DMS53 treated with DMSO at 0.1 percent for 48 hours (cell line): ENCODE results near the gene PLXNA4.
A peak's percentile ranks its signal among the peaks of the same experiment; 100 is the strongest.

Experiments used
- DNase-seq: peaks from one replicate; lab custom pipeline; 2025; ENCODE audit not compliant: unreplicated experiment; lab: John Stamatoyannopoulos, UW

The PLXNA4 gene

GRCh38 chr7:132246591-132246990, 329.7 kb downstream of the PLXNA4 start:
- DNase-seq, result no peak

- no peak for DNase-seq
These were observed 330.7 kb downstream of the PLXNA4 start for GRCh38 chr7:132245539-132245938.

- DNase-seq, result no peak
These were observed 331.3 kb downstream of the PLXNA4 start for GRCh38 chr7:132244903-132245480.

DNA sequence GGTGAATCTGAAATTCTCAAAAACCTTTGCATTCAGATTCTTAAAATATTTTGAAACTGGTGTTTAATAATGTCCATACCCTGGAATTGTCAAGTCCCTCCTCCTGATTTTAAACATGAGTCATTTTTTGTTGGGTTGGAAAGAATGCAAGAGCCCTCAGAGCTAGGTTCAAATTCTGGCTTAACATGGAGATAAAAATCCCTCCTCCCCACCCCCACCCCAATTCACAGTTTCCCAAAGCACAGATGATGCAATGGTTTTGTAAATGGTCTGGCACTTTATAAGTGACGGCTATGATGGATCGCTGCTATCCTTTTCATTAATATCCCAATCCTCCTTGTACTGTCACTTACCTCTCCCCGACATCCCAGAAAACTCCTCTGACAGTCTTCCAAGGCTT, 332.8 kb downstream of the PLXNA4 start:
- DNase-seq, result no peak

GRCh38 chr7:132243051-132243450, 333.2 kb downstream of the PLXNA4 start:
- no peak for DNase-seq

DNA sequence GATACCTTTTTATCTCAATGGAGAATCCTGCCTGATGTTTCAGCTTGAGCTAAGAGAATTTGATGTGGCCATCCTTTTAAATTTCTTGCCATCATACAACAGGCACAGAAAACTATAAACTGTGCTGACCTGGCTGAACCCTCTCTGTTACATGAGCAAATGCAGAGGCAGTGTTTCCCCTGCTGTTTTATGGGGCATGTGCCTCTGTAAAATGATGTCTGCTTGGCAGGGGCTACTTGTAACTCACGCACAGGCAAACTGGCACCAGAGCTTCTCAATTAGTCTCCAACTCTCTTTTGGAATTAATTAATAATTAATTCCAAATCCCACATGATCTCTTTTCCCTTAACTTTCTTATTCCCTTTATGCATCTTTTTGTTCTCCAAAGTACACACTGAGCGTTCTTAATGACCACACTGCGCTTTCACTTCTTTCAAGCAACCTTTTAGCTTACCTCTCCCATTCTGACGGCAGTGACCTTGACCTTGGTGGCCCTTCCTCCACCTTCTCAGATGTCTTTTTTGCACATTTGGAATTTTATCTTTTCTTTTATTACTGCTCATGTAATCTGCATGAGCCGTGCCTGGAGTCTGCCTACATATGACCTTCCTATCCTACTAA, 334.0 kb downstream of the PLXNA4 start:
- no peak for DNase-seq

- no peak for DNase-seq
These were observed 335.3 kb downstream of the PLXNA4 start for GRCh38 chr7:132240821-132241422.

- no peak for DNase-seq
These were observed 336.0 kb downstream of the PLXNA4 start for GRCh38 chr7:132240262-132240661.

- no peak for DNase-seq
These were observed 336.8 kb downstream of the PLXNA4 start for GRCh38 chr7:132239422-132239994.

- no peak for DNase-seq
These were observed 341.6 kb downstream of the PLXNA4 start for GRCh38 chr7:132234711-132235110.

DNA sequence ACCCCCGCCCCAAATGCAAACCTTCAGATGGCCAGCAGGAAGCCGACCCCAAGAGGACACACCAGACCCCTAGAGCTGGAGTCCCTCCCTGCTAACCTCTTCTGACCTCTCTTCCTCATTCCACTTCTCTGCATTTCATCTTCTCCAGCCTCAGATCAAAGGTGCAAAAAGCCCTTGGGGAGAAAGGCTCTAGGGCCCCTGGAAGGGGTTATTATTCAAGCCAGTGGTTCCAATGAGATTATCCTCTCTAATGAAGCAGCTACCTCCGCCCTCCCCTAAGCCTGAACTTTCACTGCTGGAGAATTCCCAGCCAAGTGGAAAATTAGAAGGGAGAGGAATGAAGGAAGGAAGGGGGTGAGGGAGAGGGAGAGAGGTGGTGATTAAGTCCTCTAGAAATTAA, 343.9 kb downstream of the PLXNA4 start:
- DNase-seq, result no peak

DNA sequence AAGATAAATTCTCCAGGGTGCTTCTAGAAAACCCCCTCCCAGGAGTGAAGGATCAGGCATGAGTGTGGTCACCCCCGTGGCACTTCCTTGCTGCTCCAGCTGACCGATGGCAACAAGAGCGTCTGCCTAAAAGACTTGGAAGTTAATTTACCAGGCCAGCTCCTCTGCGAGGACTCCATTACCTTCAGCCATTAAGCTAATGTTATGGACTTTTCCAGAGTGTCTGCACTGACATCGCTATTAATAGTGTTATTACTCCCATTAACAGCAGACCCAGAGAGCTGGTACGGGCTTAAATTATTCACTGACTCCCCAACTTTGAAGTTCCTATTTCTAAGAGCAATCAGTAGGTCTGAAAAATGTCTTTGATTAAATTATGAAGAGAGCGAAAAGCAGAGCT, 345.8 kb downstream of the PLXNA4 start:
- DNase-seq, result no peak

DNA sequence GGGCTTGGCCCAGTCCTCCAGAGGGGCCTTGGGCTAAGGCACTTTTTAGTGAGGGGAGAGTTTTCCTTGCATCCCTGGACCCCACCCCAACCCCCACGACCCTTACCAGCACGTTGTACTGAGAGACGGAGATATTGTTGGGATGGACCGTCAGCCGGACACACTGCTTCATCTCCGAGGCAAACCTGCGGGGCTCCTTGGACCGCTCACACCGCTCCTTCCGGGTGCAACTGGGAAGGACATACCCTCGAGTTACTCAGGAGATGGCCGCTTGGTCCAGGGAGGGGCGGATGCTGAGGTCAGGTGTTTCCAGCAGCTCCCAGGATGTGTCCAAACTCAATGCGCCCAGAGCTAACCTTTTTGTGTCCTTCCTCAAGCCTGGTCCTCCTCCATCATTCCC, 348.0 kb downstream of the PLXNA4 start:
- no peak for DNase-seq

DNA sequence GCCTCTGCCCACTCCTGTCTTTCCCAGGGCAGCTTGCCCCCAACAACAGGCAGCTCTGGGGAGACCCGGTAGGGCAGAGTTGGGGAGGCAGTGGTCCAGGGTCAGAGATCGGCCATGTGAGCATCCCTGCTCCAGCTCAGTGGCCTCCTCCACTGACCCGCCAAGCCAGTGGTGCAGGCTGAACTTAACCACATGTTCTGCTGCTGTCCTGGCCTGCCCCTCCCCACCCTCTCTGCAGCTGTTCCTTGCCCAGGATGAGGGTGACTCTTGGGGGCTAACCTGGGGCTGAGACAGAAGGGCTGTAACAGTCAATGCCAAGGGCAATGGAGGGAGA, 349.3 kb downstream of the PLXNA4 start:
- DNase-seq, result no peak

- DNase-seq, result no peak
These were observed 350.0 kb downstream of the PLXNA4 start for GRCh38 chr7:132226046-132226956.

DNA sequence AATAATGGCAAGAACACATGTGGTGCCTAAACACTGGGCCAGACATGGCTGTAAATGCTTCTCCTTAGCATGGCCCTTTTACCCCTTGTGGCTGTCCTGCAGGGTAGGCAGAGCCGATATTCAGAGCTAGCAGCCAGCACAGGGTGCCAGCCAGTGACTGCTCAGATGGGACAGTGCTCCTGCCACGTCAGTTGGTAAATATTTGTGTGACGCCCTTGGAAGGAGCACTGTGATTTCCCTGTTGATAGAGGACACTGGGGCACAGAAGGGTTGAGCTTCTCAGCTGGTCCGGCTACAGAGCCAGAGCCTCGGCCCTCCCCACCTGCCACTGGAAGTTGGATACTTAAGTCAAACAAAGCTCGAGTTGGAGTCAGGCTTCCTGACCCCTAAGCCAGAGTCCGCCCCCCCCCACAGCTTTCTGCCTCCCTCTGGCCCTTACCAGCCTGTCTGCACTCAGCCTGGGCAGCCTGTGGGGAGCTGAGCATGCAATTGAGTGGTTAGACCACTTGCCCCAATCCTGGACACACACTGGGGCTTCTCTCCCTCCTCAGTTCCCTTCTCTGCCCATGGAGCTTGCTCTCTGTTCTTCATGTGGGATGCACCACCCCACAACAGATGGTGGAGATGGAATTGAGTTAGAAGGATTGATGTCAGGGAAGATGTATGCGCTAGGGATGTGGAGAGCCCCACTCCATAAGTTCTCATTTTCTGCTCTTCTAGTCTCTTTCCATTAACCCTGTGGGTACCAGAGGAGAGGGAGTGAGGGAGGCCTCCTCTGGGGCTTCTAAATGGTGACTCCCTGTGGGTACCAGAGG, 350.8 kb downstream of the PLXNA4 start:
- peak; percentile 67 for DNase-seq

DNA sequence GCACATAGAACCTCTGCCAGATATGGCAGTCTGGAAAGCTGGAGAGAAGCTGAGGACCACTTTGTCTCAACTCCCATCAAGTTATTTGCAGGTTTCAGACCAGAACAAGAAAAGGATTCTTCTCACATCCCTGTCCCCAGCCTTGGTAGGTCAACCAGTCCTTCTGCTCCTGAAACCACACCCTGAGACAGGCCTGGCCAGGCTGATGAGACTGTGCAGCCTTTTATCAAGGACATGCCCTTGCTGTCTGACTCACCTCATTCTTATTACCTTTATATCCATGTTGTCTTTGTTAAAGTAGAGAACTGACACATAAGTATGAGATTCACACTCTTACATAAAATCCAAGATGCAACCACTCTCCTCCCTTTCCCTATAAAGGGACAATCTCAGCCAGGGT, 354.9 kb downstream of the PLXNA4 start:
- no peak for DNase-seq

DNA sequence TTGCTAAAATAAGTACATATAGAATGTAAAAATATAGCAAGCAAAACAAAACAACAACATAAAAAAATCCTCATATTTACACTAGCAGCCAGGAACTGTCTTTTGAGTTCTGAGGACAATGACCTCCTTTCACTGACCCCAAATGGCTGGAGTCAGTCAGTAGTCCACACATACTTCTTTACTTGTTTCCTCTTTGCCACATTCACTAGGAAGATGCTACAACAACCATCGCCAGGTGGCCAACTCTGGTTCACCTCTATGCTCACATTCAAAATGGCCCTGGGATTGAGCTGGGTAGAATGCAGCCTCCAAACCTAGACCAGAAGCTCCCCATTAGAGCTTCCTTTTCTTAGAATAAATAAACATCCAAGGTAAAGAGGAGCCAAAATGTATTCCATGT, 356.2 kb downstream of the PLXNA4 start:
- no peak for DNase-seq

DNA sequence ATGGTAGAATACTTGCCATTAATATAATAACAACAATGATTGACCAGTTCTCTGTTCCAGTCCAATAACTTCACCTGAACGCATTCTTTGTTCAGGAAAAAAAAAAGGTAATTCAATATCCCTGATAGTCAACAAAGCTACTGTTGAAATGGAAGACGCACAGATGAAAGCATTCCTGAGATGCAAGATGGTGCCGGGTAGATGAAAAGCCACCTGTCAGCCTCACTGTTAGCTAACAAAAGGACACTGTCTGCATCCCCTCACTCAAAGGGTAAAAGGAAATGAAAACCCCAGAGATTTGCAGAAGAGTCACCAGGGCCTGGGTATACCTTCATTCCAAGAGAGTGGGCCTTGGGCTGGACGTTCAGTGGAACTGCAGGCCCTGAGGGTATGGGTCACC, 357.4 kb downstream of the PLXNA4 start:
- peak; percentile 78 for DNase-seq

DNA sequence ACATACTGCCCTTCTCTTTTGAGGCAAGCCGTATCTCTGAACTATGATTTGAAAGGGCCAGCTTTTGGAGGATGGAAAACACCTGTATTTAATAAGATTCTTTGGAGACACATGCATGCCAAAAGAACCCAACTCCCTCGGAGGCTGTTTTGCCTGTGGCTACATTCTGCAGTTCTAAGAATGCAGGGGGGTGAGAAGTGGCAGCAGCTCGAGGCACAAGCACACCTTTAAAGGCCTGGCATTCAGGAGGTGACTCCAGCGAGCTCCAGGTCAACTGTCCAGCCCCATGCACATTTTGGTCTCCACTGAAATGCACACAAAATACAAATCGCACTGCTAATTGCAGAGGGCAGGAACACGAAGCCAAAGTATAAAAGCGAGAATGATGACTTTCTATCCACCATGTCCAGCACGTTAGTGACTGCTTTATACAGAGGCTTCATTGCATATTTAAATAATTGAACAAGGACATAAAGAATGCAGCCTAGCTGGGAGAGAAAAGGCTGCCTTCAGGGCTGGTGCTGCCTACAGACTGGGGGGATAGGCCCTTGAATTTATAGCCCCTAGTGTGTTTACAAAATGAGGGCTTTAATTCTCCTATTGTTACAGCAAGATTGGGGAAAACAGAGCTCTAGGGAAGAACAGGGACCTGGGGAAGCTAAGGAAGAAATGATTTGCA, 359.3 kb downstream of the PLXNA4 start:
- DNase-seq, result no peak
